Hematopoietic multipotent progenitor cell treated with erythropoietin and hydrocortisone succinate and interleukin-3 and kit ligand, for 8 days (in vitro differentiated cells): ENCODE measurements around the gene ZNF668.

Experiments used
- DNase-seq: peaks from one replicate; pipeline ENCODE4 v3.0.0-alpha.2; 2015

ZNF668 gene

GRCh38 chr16:31080756-31081419 lies 6.8 kb upstream of the ZNF668 start:
- DNase-seq = no peak

DNA sequence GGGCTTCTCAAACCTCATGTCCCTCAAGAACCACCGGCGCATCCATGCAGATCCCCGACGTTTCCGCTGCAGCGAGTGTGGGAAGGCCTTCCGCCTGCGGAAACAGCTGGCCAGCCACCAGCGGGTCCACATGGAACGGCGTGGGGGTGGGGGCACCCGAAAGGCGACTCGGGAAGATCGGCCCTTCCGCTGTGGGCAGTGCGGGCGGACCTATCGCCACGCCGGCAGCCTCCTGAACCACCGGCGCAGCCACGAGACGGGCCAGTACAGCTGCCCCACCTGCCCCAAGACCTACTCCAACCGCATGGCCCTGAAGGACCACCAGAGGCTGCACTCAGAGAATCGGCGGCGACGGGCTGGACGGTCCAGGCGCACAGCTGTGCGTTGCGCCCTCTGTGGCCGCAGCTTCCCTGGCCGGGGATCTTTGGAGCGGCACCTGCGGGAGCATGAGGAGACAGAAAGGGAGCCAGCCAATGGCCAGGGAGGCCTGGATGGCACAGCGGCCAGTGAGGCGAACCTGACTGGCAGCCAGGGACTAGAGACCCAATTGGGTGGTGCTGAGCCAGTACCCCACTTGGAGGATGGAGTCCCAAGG lies 6.1 kb upstream of the ZNF668 start:
- no peak for DNase-seq

DNA sequence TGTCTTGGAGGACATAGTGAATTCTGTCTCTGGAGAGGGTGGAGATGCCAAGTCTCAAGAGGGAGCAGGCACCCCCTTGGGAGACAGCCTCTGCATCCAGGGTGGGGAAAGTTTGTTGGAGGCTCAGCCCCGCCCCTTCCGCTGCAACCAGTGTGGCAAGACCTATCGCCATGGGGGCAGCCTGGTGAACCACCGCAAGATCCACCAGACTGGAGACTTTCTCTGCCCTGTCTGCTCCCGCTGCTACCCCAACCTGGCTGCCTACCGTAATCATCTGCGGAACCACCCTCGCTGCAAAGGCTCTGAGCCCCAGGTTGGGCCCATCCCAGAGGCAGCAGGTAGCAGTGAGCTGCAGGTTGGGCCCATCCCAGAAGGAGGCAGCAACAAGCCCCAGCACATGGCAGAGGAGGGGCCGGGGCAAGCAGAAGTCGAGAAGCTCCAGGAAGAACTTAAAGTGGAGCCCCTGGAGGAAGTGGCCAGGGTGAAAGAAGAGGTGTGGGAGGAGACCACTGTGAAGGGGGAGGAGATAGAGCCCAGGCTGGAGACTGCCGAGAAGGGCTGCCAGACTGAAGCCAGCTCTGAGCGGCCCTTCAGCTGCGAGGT lies 5.4 kb upstream of the ZNF668 start:
- no peak for DNase-seq

DNA sequence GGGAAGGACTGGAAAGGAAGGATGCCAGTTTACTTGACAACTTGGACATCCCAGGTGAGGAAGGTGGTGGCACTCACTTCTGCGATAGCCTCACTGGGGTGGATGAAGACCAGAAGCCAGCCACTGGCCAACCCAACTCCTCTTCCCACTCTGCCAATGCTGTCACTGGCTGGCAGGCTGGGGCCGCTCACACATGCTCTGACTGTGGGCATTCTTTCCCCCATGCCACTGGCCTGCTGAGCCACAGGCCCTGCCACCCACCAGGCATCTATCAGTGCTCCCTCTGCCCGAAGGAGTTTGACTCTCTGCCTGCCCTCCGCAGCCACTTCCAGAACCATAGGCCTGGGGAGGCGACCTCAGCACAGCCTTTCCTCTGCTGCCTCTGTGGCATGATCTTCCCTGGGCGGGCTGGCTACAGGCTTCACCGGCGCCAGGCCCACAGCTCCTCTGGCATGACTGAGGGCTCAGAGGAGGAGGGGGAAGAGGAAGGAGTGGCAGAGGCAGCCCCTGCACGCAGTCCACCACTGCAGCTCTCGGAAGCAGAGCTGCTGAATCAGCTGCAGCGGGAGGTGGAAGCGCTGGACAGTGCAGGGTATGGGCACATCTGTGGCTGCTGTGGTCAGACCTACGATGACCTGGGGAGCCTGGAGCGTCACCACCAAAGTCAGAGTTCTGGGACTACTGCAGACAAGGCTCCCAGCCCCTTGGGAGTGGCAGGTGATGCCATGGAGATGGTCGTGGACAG lies 4.7 kb upstream of the ZNF668 start:
- DNase-seq = no peak

GRCh38 chr16:31077592-31078396 lies 3.8 kb upstream of the ZNF668 start:
- peak; percentile 96 for DNase-seq

- no peak for DNase-seq
These were observed 3.0 kb upstream of the ZNF668 start for GRCh38 chr16:31077024-31077423.

DNA sequence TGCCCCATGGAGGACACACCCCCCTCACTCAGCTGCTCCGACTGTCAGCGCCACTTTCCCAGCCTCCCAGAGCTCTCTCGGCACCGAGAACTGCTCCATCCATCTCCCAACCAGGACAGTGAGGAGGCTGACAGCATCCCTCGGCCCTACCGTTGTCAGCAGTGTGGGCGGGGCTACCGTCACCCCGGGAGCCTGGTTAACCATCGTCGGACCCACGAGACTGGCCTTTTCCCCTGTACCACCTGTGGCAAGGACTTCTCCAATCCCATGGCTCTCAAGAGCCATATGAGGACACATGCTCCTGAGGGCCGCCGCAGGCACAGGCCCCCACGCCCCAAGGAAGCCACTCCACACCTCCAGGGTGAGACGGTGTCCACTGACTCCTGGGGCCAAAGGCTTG lies 2.3 kb upstream of the ZNF668 start:
- no peak for DNase-seq

- peak; percentile 20 for DNase-seq
These were observed 759 bp upstream of the ZNF668 start for GRCh38 chr16:31074814-31075183.

- DNase-seq = peak; percentile 89
These were observed 684 bp downstream of the ZNF668 start for GRCh38 chr16:31073142-31073969.

DNA sequence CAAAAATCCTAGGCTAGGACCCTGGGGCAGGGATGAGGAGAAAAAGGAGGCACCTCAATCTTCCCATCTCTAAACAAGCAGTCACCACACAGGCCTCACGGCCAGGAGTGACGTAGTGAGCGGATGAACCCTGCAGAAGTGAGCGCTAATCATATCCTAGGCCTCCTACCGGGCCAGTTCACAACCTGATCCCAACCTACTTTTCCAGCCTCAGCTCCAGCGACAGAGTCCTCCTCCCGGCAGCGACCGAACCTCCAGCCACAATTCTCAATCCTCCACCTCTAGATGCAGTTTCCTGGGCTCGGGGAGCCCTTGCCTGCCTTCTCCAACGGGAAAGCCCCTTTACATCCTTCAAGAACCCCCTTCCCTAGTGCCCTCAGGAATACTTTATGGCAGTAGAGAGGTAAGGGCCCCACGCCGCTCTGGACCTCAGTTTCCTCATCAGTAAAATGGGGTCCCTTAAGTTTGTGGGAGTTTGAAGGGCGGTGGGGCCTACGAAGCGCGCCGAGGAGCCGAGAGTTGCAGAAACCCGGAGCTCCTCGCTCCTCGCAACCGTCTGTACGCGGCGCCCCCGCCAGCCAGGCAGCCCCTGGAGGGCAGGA lies 1.4 kb downstream of the ZNF668 start:
- peak; percentile 71 for DNase-seq

GRCh38 chr16:31071861-31072260 lies 2.2 kb downstream of the ZNF668 start:
- no peak for DNase-seq

DNA sequence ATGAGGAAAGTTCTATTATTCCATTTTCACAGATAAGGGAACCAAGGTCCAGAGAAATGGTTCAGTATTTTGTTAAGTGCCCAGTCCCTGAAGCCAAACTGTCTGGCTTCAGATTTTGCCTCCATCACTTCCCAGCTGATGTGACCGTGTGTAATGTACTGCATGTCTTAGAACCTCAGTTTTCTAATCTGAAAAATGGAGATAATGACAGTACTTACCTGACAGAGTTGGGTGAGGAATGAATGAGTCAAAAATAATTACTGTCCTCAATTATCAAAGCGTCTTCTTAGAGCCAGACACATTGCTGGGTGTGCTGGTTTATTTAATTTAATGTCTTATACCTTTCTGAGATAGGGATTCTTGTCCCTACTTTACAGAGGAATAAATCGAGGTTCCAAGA lies 6.7 kb downstream of the ZNF668 start:
- no peak for DNase-seq

GRCh38 chr16:31064882-31065461 lies 9.1 kb downstream of the ZNF668 start:
- DNase-seq = no peak

DNA sequence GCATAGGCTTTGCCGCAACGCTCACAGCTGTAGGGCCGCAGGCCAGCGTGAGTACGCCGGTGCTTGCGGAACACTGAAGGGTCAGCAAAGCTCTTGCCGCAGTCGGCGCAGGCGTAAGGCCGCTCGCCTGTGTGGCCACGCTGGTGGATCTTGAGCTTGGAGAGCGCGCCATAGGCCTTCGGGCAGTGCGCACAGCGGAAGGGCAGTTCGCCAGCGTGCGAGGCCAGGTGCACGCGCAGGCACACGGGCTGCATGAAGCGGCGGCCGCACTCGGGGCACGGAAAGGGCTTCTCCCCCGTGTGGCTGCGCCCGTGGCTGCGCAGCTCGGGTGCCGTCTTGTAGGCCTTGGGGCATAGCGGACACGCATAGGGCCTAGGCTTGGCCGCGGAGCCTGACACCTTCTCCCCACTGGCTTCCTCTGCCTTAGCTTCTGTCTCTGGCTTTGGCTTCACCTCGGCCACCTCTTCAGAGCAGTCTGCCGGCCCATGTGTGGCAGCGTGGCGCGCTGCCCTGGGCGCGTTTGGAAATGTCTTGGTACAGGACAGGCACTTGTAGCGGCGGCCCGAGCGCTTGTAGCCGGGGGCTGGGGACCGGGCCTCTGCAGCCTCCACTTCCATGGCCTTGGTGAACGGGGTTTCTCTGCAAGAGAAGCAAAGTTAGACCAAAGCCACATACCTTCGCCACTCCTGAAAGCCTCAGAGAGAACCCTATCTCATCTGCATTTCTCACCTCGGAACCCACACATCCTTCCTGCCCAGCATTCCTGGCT lies 10.0 kb downstream of the ZNF668 start:
- DNase-seq = no peak

DNA sequence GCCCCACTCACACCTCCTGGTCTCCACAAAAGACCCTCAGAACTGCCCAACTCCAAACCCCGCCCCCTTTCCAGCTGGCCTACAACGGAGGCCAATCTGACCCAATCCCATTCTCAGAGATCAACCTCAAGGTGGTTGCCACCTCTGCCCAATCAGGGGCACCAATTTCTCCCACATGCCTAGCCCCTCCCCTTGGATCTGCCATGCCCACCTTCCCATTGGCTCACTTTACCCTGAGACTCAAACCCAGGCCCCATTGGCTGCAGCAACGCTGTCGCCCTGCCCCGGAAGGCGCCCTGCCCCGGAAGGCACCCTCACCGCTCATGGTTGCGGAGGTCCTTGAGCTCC lies 10.6 kb downstream of the ZNF668 start:
- no peak for DNase-seq

GRCh38 chr16:31061813-31062440 lies 12.1 kb downstream of the ZNF668 start:
- DNase-seq = no peak

DNA sequence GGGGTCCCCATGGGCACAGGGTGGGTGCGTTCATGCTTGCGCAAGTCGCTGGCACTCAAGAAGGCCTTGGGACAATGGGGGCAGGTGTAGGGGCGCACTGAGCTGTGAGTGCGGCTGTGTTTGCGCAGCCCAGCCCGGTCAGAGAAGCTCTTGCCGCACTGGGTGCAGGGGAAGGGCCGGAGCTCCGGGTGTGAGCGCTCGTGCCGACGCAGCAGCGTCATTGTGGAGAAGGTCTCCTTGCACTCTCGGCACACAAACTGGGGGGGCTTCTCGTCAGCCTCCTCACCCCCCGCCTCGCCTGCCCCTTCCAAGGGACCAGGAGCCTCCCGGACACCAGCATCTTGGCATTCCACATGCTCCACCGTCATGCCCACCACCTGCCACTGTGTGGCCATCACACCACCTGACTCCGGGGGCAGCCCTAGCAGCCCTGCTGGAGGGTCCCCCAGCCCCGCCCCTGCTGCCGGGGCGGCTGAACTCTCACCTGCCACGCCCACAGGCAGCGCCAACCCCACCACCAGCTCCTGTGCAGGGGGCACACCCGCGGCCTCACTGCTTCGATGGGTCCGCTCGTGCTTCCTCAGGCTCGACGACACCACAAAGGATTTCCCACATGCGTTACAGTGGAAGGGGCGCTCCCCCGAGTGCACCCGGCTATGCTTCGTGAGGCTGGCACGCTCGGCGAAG lies 12.8 kb downstream of the ZNF668 start:
- no peak for DNase-seq

GRCh38 chr16:31055613-31056012 lies 18.4 kb downstream of the ZNF668 start:
- no peak for DNase-seq

- peak; percentile 73 for DNase-seq
These were observed 21.9 kb downstream of the ZNF668 start for GRCh38 chr16:31052114-31052513.
